ENCODE results near the gene DTX3. TPM values are rescaled to one million over a fixed set of nuclear protein-coding genes. Genes with fewer than 3 reads are reported as not detected.
"Not testable (repeated sequence)": the region's sequence is repeated elsewhere in the genome, so short reads cannot be mapped to it uniquely, and the experiment has no call there.

Gene DTX3
- total RNA-seq, 1 donor from 2014 or later = 18.3 TPM

GRCh38 chr12:57614948-57615500 lies 10.4 kb downstream of the DTX3 start:
- Mint-ChIP-seq H3K36me3 (ENCODE audit: low read depth) (no peaks in the 10 kb centered on the region), H3K27ac (no peak overlapping the region), H3K4me3 (no peak overlapping the region), H3K4me1 (peaks cover 9% of the 10 kb centered on the region), H3K27me3 (peaks cover 79% of the 10 kb centered on the region), H3K9me3 (no peaks in the 10 kb centered on the region)
- no peak for DNase-seq
- intact Hi-C loops (cut with micrococcal nuclease) = no loop called here

DNA sequence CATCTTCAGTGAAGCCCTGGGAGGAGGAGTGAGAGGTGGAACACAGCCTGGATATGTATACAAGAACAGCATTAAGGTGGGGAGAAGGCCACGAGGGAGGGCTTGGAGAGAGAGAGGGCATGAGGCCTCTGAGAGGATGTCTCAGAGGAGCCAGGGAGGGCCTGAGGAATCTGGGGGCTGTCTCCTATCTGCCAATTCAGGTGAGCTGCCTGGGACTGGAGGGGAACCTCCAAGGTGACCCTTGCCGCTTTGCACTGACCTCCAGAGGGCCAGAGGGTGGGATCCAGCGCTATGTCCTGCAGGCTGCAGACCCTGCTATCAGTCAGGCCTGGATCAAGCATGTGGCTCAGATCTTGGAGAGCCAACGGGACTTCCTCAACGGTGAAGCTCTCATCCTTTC lies 11.0 kb downstream of the DTX3 start:
- no peaks in the 10 kb centered on the region for H3K9me3 Mint-ChIP-seq
- H3K4me3 Mint-ChIP-seq = no peak overlapping the region
- no peak for DNase-seq
- H3K4me1 Mint-ChIP-seq = peaks cover 13% of the 10 kb centered on the region
- H3K36me3 Mint-ChIP-seq (ENCODE audit: low read depth) = peaks cover 2% of the 10 kb centered on the region
- no peak overlapping the region for H3K27ac Mint-ChIP-seq
- peaks cover 81% of the 10 kb centered on the region for H3K27me3 Mint-ChIP-seq
- intact Hi-C loops (cut with micrococcal nuclease) = no loop called here

DNA sequence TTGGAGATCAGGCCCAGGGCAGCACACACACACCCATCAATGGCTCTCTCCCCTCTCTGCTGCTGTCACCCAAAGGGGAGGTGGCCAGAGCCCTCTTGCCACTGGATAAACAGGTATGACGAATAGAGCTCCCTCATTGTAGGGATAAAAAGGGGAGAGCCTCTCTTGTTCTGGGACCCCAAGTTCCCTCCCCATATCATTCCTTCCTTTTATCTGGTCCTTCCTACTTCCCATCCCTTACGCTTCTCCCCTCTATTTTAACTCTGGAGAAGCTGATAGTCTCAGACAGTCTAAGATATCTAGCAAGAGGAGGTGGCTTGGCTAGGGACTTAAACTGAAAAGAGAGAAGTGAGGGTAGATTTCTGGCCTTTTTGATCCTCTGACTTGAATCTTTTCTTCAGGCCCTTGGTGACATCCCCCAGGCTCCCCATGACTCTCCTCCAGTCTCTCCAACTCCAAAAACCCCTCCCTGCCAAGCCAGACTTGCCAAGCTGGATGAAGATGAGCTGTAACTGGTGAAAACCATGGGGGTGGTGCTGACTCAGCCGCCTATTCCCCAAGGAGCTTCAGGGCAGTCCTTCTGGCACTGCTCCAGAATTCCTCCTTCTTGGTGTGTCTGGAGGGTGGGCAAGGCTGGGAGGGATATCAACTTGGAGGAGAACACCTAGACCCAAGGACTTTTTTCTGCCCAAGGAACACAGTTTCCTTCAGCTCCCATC lies 11.9 kb downstream of the DTX3 start:
- intact Hi-C loops (cut with micrococcal nuclease) = no loop called here
- no peak for DNase-seq
- Mint-ChIP-seq H3K27ac (no peak overlapping the region), H3K27me3 (peaks cover 88% of the 10 kb centered on the region), H3K4me1 (peaks cover 18% of the 10 kb centered on the region), H3K4me3 (no peak overlapping the region), H3K9me3 (no peaks in the 10 kb centered on the region), H3K36me3 (ENCODE audit: low read depth) (peaks cover 2% of the 10 kb centered on the region)

DNA sequence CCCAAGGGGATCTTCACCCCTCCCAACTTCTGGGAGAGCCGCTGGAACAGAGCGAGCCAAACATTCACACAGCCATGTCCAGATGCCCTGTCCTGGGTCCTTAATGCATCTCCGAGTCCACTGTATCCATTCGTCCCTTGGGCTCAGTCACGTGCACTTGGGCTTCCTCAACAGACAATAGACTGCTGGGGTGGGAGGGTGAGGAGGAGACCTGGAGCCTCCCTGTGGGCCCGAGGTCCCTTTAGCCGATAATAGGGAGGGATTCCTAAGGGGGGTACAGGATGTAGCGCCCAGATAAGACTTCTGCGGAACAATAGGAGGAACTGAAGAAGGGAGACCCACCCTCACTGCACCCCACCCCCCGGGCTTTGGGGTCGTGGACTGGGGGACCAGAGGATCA lies 13.3 kb downstream of the DTX3 start:
- Mint-ChIP-seq H3K9me3 (no peaks in the 10 kb centered on the region), H3K4me3 (no peak overlapping the region), H3K4me1 (peaks cover 24% of the 10 kb centered on the region), H3K27ac (no peak overlapping the region), H3K36me3 (ENCODE audit: low read depth) (peaks cover 2% of the 10 kb centered on the region), H3K27me3 (peaks cover 91% of the 10 kb centered on the region)
- intact Hi-C loops (cut with micrococcal nuclease) = no loop called here
- no peak for DNase-seq

- H3K27me3 Mint-ChIP-seq = peaks cover 91% of the 10 kb centered on the region
- H3K36me3 Mint-ChIP-seq (ENCODE audit: low read depth); H3K27ac Mint-ChIP-seq; DNase-seq; H3K9me3 Mint-ChIP-seq; intact Hi-C loops (cut with micrococcal nuclease); H3K4me3 Mint-ChIP-seq: not testable (repeated sequence)
- H3K4me1 Mint-ChIP-seq = peaks cover 24% of the 10 kb centered on the region
Measured at GRCh38 chr12:57618431-57618830, 13.8 kb downstream of the DTX3 start.

- Mint-ChIP-seq H3K27ac (peak overlapping the region; percentile 38), H3K4me3 (peak overlapping the region; percentile 65), H3K4me1 (peaks cover 24% of the 10 kb centered on the region), H3K27me3 (peaks cover 92% of the 10 kb centered on the region), H3K9me3 (no peaks in the 10 kb centered on the region), H3K36me3 (ENCODE audit: low read depth) (peaks cover 2% of the 10 kb centered on the region)
- intact Hi-C loops (cut with micrococcal nuclease) = no loop called here
- DNase-seq = no peak
Measured at GRCh38 chr12:57618966-57619433, 14.4 kb downstream of the DTX3 start.

- H3K36me3 Mint-ChIP-seq (ENCODE audit: low read depth) = peaks cover 2% of the 10 kb centered on the region
- H3K9me3 Mint-ChIP-seq = no peaks in the 10 kb centered on the region
- H3K27me3 Mint-ChIP-seq = peaks cover 92% of the 10 kb centered on the region
- intact Hi-C loops (cut with micrococcal nuclease) = loop anchor here (2.0 to 5.0 kb wide), 2 partner anchors 29 to 157 kb away; partner anchors contain the start of gene PIP4K2C
- peak overlapping the region; percentile 65 for H3K4me3 Mint-ChIP-seq
- peak; percentile 79 for DNase-seq
- no peak overlapping the region for H3K27ac Mint-ChIP-seq
- H3K4me1 Mint-ChIP-seq = peaks cover 22% of the 10 kb centered on the region
Measured at GRCh38 chr12:57619434-57620244, 15.0 kb downstream of the DTX3 start.

DNA sequence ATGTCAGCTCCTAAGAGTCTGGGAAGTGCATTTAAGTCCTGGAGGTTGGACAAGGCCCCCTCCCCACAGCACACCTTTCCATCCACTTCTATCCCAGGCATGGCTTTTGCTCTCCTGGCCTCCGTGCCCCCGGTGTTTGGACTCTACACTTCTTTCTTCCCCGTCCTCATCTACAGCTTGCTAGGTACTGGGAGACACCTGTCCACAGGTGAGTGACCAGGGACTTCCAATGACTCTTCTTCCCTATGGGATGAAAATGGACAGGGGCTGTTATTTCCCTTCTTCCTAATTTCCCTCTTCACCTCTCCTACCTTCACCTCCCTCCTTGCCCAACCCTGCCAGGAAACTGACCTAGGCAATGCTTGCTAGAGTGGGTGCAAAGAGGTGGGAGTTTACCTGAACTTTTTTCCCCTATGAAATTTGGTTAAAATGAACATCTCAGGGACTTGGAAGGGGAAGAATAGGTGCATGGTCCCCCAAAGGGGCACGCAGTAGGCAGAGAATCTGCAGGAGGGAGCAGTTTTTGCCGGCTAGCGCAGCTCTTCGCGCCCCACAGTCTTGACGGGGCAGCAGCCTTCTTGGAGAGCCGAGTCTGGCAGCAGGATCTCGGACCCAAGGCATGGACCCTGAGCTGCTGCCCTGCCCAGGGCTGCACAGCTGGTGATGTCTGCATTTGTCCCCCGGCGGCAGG lies 15.8 kb downstream of the DTX3 start:
- Mint-ChIP-seq H3K27ac (peak overlapping the region; percentile 73), H3K9me3 (no peaks in the 10 kb centered on the region), H3K36me3 (ENCODE audit: low read depth) (peaks cover 2% of the 10 kb centered on the region), H3K4me1 (peaks cover 22% of the 10 kb centered on the region), H3K4me3 (peak overlapping the region; percentile 88), H3K27me3 (peaks cover 94% of the 10 kb centered on the region)
- DNase-seq = no peak
- intact Hi-C loops (cut with micrococcal nuclease) = loop anchor here (2.0 to 5.0 kb wide), 2 partner anchors 30 to 158 kb away; partner anchors contain the start of gene PIP4K2C

GRCh38 chr12:57620936-57621496 lies 16.4 kb downstream of the DTX3 start:
- H3K27ac Mint-ChIP-seq = peak overlapping the region; percentile 73
- no peaks in the 10 kb centered on the region for H3K9me3 Mint-ChIP-seq
- H3K4me3 Mint-ChIP-seq = peak overlapping the region; percentile 88
- H3K27me3 Mint-ChIP-seq = peaks cover 94% of the 10 kb centered on the region
- DNase-seq = peak; percentile 73
- peaks cover 2% of the 10 kb centered on the region for H3K36me3 Mint-ChIP-seq (ENCODE audit: low read depth)
- intact Hi-C loops (cut with micrococcal nuclease) = loop anchor here (1.0 to 5.0 kb wide), 4 partner anchors 8 to 159 kb away; partner anchors contain the start of gene PIP4K2C
- peaks cover 22% of the 10 kb centered on the region for H3K4me1 Mint-ChIP-seq

DNA sequence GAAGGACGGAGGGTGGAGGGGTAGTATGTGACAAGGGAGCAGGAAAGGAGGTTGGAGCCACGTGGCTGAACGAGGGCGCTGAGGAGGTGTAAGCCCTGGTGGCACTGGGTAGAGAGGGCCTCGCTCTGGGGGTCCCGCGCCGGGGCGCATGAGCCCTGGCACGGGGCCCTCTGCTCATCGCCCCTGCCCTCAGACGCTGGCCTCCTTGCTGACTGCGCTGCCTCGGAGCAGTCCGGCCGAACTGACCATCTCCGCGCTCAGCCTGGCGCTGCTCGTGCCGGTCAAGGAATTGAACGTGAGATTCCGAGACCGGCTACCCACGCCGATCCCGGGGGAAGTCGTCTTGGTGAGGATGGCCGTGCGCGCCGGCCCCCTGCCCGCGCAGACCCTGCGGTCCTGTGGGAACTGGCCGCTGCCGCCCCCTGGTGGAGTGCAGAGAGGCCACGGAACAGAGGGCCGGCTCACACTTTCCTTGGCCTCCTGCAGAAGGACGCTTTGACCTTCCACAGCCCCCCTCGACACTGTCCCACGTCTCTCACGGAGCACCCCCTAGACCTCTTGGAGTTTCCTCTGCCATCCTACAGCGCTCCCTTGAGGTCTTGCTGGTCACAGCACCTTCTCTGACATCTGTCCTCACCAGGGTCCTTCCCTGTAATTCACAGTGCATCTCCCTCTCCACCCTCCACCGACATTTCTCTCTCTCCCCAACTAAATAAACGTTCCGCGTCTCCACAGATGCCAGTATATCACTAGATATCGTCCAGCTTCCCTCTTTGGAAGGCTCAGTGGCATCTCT lies 17.1 kb downstream of the DTX3 start:
- peak; percentile 89 for DNase-seq
- Mint-ChIP-seq H3K27me3 (peaks cover 96% of the 10 kb centered on the region), H3K9me3 (no peaks in the 10 kb centered on the region), H3K4me3 (peak overlapping the region; percentile 88), H3K36me3 (ENCODE audit: low read depth) (peaks cover 2% of the 10 kb centered on the region), H3K4me1 (peaks cover 22% of the 10 kb centered on the region), H3K27ac (peak overlapping the region; percentile 43)
- intact Hi-C loops (cut with micrococcal nuclease) = loop anchor here (1.0 to 5.0 kb wide), 4 partner anchors 8 to 159 kb away; partner anchors contain the start of gene PIP4K2C

- intact Hi-C loops (cut with micrococcal nuclease) = loop anchor here (5.0 kb wide), 1 partner anchor 160 kb away; no protein-coding TSS in a partner anchor
- peaks cover 96% of the 10 kb centered on the region for H3K27me3 Mint-ChIP-seq
Measured at GRCh38 chr12:57622293-57623245, 17.9 kb downstream of the DTX3 start.

More at GRCh38 chr12:57622293-57623245, 17.9 kb downstream of the DTX3 start:
- Mint-ChIP-seq H3K4me3 (peak overlapping the region; percentile 88), H3K36me3 (ENCODE audit: low read depth) (peaks cover 2% of the 10 kb centered on the region), H3K9me3 (no peaks in the 10 kb centered on the region), H3K27ac (peak overlapping the region; percentile 22), H3K4me1 (peaks cover 26% of the 10 kb centered on the region)
- no peak for DNase-seq

Measured in activated CD4-positive, alpha-beta T cell treated with anti-CD3 and anti-CD28 coated beads, Interleukin-2, amount 10 ng/mL, durations not matched to agents 24 days and 14 days (primary cell).